ENCODE data around the gene RAB34. TPM values are rescaled to one million over a fixed set of nuclear protein-coding genes. Genes with fewer than 3 reads are reported as not detected.
A peak's percentile ranks its signal among the peaks of the same experiment; 100 is the strongest.

Gene RAB34
- total and polyA plus RNA-seq, 7 donors = 7.8 to 21.0 (median 9.1) TPM

GRCh38 chr17:28715217-28715616, 2.5 kb downstream of the RAB34 start:
- no peak overlapping the region for H3K27ac ChIP-seq
- no peak overlapping the region for H3K4me3 ChIP-seq
- intact Hi-C loops (cut with DNase I) = no loop called here
- DNase-seq (no peak), ATAC-seq (no peak)
- H3K36me3 ChIP-seq (ENCODE audit: insufficient read depth in 1 of 2, low read depth in 1 of 2) = peaks cover 0 to 10% of the 10 kb centered on the region in 2 donors
- no peak for TF ChIP-seq CTCF (IDR thresholded peaks at IDR 0.05)
- H3K9me3 ChIP-seq = no peaks in the 10 kb centered on the region
- peaks cover 8% of the 10 kb centered on the region for H3K4me1 ChIP-seq
- WGBS, 3 donors = 85 to 96% (median 91%) methylated on average over 2 of the region's 2 CpGs
- H3K27me3 ChIP-seq (ENCODE audit: insufficient read depth in 3 of 3, low read length in 2 of 3) = peaks cover 0 to 16% (median 2%) of the 10 kb centered on the region in 3 donors

GRCh38 chr17:28714281-28714680, 3.4 kb downstream of the RAB34 start:
- TF ChIP-seq CTCF (IDR thresholded peaks at IDR 0.05) = no peak
- Histone ChIP-seq H3K9me3 (no peaks in the 10 kb centered on the region), H3K36me3 (ENCODE audit: insufficient read depth in 1 of 2, low read depth in 1 of 2) (peaks cover 0 to 10% of the 10 kb centered on the region in 2 donors), H3K4me3 (no peak overlapping the region), H3K4me1 (peaks cover 8% of the 10 kb centered on the region), H3K27me3 (ENCODE audit: insufficient read depth in 3 of 3, low read length in 2 of 3) (peaks cover 0 to 16% (median 2%) of the 10 kb centered on the region in 3 donors), H3K27ac (no peak overlapping the region)
- ATAC-seq = no peak
- peak in 1 of 2 donors; percentile 50 for DNase-seq
- WGBS, 3 donors = 94 to 97% (median 95%) methylated on average over 3 of the region's 3 CpGs
- intact Hi-C loops (cut with DNase I) = no loop called here

- TF ChIP-seq CTCF (IDR thresholded peaks at IDR 0.05) = no peak
- Histone ChIP-seq H3K4me1 (peaks cover 8% of the 10 kb centered on the region), H3K4me3 (no peak overlapping the region), H3K27me3 (ENCODE audit: insufficient read depth in 3 of 3, low read length in 2 of 3) (peaks cover 0 to 14% (median 2%) of the 10 kb centered on the region in 3 donors), H3K36me3 (ENCODE audit: insufficient read depth in 1 of 2, low read depth in 1 of 2) (peaks cover 0 to 10% of the 10 kb centered on the region in 2 donors), H3K9me3 (no peaks in the 10 kb centered on the region), H3K27ac (no peak overlapping the region)
- no peak for ATAC-seq
- intact Hi-C loops (cut with DNase I) = no loop called here
- 65 to 72% (median 72%) methylated on average over 7 of the region's 7 CpGs for WGBS, 3 donors
- no peak for DNase-seq
These were observed 4.8 kb downstream of the RAB34 start for GRCh38 chr17:28712705-28713415.

DNA sequence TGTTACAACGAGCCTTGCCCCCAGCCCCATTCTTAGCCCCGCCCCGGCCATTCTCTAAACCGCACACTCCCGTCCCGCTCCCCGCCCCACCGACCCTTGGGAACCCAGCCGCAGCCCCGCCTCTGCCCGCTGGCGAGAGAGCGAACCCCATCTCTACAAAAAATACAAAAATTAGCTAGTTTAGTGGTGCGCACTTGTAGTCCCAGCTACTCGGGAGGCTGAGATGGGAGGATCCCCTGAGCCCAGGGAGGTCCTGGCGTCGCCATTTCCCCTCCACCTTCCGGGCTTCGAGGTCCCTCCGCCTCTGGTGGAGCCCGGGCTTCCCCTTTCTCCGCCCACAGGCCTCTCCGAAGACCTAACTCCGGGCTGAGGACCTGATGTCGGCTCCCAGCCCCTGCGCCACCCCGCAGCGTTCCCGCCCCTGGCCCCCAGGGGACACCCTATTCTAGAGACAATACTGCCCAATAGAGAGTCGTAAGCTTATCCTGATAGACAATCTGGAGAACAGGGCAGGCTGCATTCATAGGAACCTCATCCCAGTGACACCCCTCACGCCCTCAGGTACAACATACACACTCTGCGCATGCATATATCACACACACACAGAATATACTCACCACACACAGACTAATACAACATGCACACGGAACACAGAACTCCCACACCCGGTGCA, 5.5 kb downstream of the RAB34 start:
- intact Hi-C loops (cut with DNase I) = no loop called here
- ATAC-seq (no peak), DNase-seq (peak; percentile 46 to 73)
- Histone ChIP-seq H3K4me3 (peak overlapping the region; percentile 85), H3K27me3 (ENCODE audit: insufficient read depth in 3 of 3, low read length in 2 of 3) (peaks cover 0 to 9% (median 2%) of the 10 kb centered on the region in 3 donors), H3K4me1 (peaks cover 8% of the 10 kb centered on the region), H3K27ac (peak overlapping the region; percentile 82), H3K9me3 (no peaks in the 10 kb centered on the region), H3K36me3 (ENCODE audit: insufficient read depth in 1 of 2, low read depth in 1 of 2) (peaks cover 0 to 10% of the 10 kb centered on the region in 2 donors)
- 35 to 46% (median 36%) methylated on average over 33 to 34 of the region's 34 CpGs for WGBS, 3 donors
- TF ChIP-seq CTCF (IDR thresholded peaks at IDR 0.05) = no peak

Measured in psoas muscle (tissue), 8 donors.